HepG2 (cell line): ENCODE data around the gene AP2A2. TPM values are rescaled to one million over a fixed set of nuclear protein-coding genes. Genes with fewer than 3 reads are reported as not detected.

Experiments
- E2F5 ChIP-seq: sonication (generic); formaldehyde crosslinking; conservative IDR thresholded peaks from 2 replicates; pipeline ENCODE4 v1.4.0; 2020; ENCODE audit warnings: missing genetic modification reagents
- FOXJ3 ChIP-seq: sonication (generic); formaldehyde crosslinking; IDR thresholded peaks from 2 replicates; pipeline ENCODE4 v1.4.0; 2020; ENCODE audit warnings: missing genetic modification reagents, mild to moderate bottlenecking, borderline replicate concordance
- NAIF1 ChIP-seq: sonication (generic); formaldehyde crosslinking; IDR thresholded peaks from 2 replicates; pipeline ENCODE4 v1.5.0; 2020; ENCODE audit warnings: mild to moderate bottlenecking, missing genetic modification reagents, borderline replicate concordance
- PRMT3 ChIP-seq: sonication (generic); formaldehyde crosslinking; IDR thresholded peaks from 2 replicates; pipeline ENCODE4 v1.8.1; 2022; ENCODE audit warnings: low read depth, mild to moderate bottlenecking, moderate library complexity, missing genetic modification reagents, borderline replicate concordance
- REPIN1 ChIP-seq: sonication (generic); formaldehyde crosslinking; IDR thresholded peaks from 2 replicates; pipeline ENCODE4 v1.8.0; 2022; ENCODE audit warnings: missing genetic modification reagents, low read depth, mild to moderate bottlenecking, borderline replicate concordance
- SMARCE1 ChIP-seq: fragments of 450-650 bp; IDR thresholded peaks from 2 replicates; pipeline ENCODE4 v1.6.1; 2017; ENCODE audit warnings: borderline replicate concordance
- SRY ChIP-seq: sonication (generic); formaldehyde crosslinking; IDR thresholded peaks from 2 replicates; pipeline ENCODE4 v1.8.0; 2022; ENCODE audit warnings: mild to moderate bottlenecking, missing genetic modification reagents
- SYNCRIP ChIP-seq: fragments of 200-400 bp; formaldehyde crosslinking; IDR thresholded peaks from 2 replicates; pipeline ENCODE4 v1.6.1; 2018; ENCODE audit warnings: mild to moderate bottlenecking, low read depth, low read length; ENCODE audit not compliant: insufficient read depth
- TOE1 ChIP-seq: sonication (generic); formaldehyde crosslinking; IDR thresholded peaks from 2 replicates; pipeline ENCODE4 v1.4.0; 2020; ENCODE audit warnings: mild to moderate bottlenecking, missing genetic modification reagents
- ZBTB38 ChIP-seq: sonication (generic); formaldehyde crosslinking; IDR thresholded peaks from 2 replicates; pipeline ENCODE4 v1.5.1; 2020; ENCODE audit warnings: mild to moderate bottlenecking, missing genetic modification reagents
- ZFX ChIP-seq: sonication (generic); formaldehyde crosslinking; IDR thresholded peaks from 2 replicates; pipeline ENCODE4 v1.4.0; 2020; ENCODE audit warnings: mild to moderate bottlenecking, low read depth, missing genetic modification reagents, moderate library complexity
- ZNF121 ChIP-seq: sonication (generic); formaldehyde crosslinking; IDR thresholded peaks from 2 replicates; pipeline ENCODE4 v1.5.0; 2020; ENCODE audit warnings: mild to moderate bottlenecking, missing genetic modification reagents
- ZNF510 ChIP-seq: sonication (generic); formaldehyde crosslinking; IDR thresholded peaks from 2 replicates; pipeline ENCODE4 v1.4.0; 2020; ENCODE audit warnings: low read depth, mild to moderate bottlenecking, missing genetic modification reagents
- ZNF530 ChIP-seq: sonication (generic); formaldehyde crosslinking; IDR thresholded peaks from 2 replicates; pipeline ENCODE4 v1.5.0; 2020; ENCODE audit warnings: low read depth, mild to moderate bottlenecking, missing genetic modification reagents
- ZNF543 ChIP-seq: sonication (generic); formaldehyde crosslinking; IDR thresholded peaks from 2 replicates; pipeline ENCODE4 v1.4.0; 2020; ENCODE audit warnings: mild to moderate bottlenecking, missing genetic modification reagents
- ZNF570 ChIP-seq: sonication (generic); formaldehyde crosslinking; IDR thresholded peaks from 2 replicates; pipeline ENCODE4 v1.4.0; 2020; ENCODE audit warnings: mild to moderate bottlenecking, missing genetic modification reagents, borderline replicate concordance
- polyA plus RNA-seq, 8 experiments: library from polyadenylated mRNA; depleted of rRNA in 3 of 8; stranded (reverse) in 7 of 8; unstranded in 1 of 8; fragments of >200 nt; fragmentation: Illumina TruSeq in 4 of 8; extraction: Trizol in 4 of 8; gene quantifications; 2 replicates each; pipeline versions ENCODE4 v1.2.1 to v1.2.3, GENCODE V29; 2011 to 2016; ENCODE audit warnings: low read depth in 4 of 8, missing spikeins in 1 of 8, mixed read lengths in 1 of 8; ENCODE audit not compliant: insufficient read depth in 1 of 8
- total RNA-seq, 5 experiments: library from RNA; depleted of rRNA; stranded (reverse); fragments of >200 nt; fragmentation: Illumina TruSeq; extraction: Trizol; gene quantifications; 2 replicates each; pipeline ENCODE4 v1.2.3, GENCODE V29; 2016; ENCODE audit warnings: low read depth in 1 of 5
- TF ChIP-seq, protein P1 (sequence below): sonication (generic); formaldehyde crosslinking; IDR thresholded peaks from 2 replicates; pipeline ENCODE4 v1.4.0; 2020; ENCODE audit warnings: missing genetic modification reagents, borderline replicate concordance
- TF ChIP-seq, protein P2 (sequence below): IDR thresholded peaks from 2 replicates; pipeline ENCODE4 v1.6.1; 2016
- TF ChIP-seq, protein P3 (sequence below): sonication (generic); formaldehyde crosslinking; IDR thresholded peaks from 2 replicates; pipeline ENCODE4 v1.4.0; 2020; ENCODE audit warnings: mild to moderate bottlenecking, missing genetic modification reagents
- TF ChIP-seq, protein P4 (sequence below): sonication (generic); formaldehyde crosslinking; conservative IDR thresholded peaks from 2 replicates; pipeline ENCODE4 v1.5.0; 2020; ENCODE audit warnings: missing genetic modification reagents

The AP2A2 gene
- total and polyA plus RNA-seq, 2 of the 13 experiments (the other 11 are each of a cell fraction or from before 2014, with no cell fraction given), result 25.7 to 75.7 TPM

GRCh38 chr11:952406-953385 is 27.0 kb downstream of the AP2A2 start (continued):
- TF ChIP-seq SYNCRIP (no peak), ZNF510 (CRISPR knock-in tag) (no peak), TOE1 (CRISPR knock-in tag) (no peak), ZNF530 (no peak), ZNF121 (CRISPR knock-in tag) (no peak), REPIN1 (CRISPR knock-in tag) (peak; percentile 47; the same call in 1 of the 2 replicates), ZBTB38 (CRISPR knock-in tag) (0 out of 2 replicates have a peak, but pooled peaks have one; percentile 9), ZNF570 (no peak), PRMT3 (CRISPR knock-in tag) (no peak), ZNF543 (CRISPR knock-in tag) (no peak), E2F5 (CRISPR knock-in tag) (no peak), ZFX (CRISPR knock-in tag) (peak; percentile 26), NAIF1 (CRISPR knock-in tag) (no peak), SRY (CRISPR knock-in tag) (no peak), SMARCE1 (no peak), FOXJ3 (CRISPR knock-in tag) (peak; percentile 41; the same call in 1 of the 2 replicates)
- TF ChIP-seq, protein P1, sequence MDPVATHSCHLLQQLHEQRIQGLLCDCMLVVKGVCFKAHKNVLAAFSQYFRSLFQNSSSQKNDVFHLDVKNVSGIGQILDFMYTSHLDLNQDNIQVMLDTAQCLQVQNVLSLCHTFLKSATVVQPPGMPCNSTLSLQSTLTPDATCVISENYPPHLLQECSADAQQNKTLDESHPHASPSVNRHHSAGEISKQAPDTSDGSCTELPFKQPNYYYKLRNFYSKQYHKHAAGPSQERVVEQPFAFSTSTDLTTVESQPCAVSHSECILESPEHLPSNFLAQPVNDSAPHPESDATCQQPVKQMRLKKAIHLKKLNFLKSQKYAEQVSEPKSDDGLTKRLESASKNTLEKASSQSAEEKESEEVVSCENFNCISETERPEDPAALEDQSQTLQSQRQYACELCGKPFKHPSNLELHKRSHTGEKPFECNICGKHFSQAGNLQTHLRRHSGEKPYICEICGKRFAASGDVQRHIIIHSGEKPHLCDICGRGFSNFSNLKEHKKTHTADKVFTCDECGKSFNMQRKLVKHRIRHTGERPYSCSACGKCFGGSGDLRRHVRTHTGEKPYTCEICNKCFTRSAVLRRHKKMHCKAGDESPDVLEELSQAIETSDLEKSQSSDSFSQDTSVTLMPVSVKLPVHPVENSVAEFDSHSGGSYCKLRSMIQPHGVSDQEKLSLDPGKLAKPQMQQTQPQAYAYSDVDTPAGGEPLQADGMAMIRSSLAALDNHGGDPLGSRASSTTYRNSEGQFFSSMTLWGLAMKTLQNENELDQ (CRISPR knock-in tag), result no peak
- TF ChIP-seq, protein P2, sequence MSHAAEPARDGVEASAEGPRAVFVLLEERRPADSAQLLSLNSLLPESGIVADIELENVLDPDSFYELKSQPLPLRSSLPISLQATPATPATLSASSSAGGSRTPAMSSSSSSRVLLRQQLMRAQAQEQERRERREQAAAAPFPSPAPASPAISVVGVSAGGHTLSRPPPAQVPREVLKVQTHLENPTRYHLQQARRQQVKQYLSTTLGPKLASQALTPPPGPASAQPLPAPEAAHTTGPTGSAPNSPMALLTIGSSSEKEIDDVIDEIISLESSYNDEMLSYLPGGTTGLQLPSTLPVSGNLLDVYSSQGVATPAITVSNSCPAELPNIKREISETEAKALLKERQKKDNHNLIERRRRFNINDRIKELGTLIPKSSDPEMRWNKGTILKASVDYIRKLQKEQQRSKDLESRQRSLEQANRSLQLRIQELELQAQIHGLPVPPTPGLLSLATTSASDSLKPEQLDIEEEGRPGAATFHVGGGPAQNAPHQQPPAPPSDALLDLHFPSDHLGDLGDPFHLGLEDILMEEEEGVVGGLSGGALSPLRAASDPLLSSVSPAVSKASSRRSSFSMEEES (CRISPR knock-in tag), result no peak
- TF ChIP-seq, protein P3, sequence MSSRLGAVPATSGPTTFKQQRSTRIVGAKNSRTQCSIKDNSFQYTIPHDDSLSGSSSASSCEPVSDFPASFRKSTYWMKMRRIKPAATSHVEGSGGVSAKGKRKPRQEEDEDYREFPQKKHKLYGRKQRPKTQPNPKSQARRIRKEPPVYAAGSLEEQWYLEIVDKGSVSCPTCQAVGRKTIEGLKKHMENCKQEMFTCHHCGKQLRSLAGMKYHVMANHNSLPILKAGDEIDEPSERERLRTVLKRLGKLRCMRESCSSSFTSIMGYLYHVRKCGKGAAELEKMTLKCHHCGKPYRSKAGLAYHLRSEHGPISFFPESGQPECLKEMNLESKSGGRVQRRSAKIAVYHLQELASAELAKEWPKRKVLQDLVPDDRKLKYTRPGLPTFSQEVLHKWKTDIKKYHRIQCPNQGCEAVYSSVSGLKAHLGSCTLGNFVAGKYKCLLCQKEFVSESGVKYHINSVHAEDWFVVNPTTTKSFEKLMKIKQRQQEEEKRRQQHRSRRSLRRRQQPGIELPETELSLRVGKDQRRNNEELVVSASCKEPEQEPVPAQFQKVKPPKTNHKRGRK, result no peak
- TF ChIP-seq, protein P4, sequence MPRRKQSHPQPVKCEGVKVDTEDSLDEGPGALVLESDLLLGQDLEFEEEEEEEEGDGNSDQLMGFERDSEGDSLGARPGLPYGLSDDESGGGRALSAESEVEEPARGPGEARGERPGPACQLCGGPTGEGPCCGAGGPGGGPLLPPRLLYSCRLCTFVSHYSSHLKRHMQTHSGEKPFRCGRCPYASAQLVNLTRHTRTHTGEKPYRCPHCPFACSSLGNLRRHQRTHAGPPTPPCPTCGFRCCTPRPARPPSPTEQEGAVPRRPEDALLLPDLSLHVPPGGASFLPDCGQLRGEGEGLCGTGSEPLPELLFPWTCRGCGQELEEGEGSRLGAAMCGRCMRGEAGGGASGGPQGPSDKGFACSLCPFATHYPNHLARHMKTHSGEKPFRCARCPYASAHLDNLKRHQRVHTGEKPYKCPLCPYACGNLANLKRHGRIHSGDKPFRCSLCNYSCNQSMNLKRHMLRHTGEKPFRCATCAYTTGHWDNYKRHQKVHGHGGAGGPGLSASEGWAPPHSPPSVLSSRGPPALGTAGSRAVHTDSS (CRISPR knock-in tag), result no peak
